RWPE1 (cell line): ENCODE measurements around the gene DHPS.
"Not testable (repeated sequence)": the region's sequence is repeated elsewhere in the genome, so short reads cannot be mapped to it uniquely, and the experiment has no call there.

Experiments
- CTCF ChIA-PET: fragments of 350-600 bp; sonication (Branson Sonifier 250); formaldehyde crosslinking; extraction: SDS; loops from one replicate; lab custom pipeline; 2021; lab: Yijun Ruan, JAX
- POLR2A ChIA-PET: fragments of 400-600 bp; formaldehyde crosslinking; extraction: SDS; loops from one replicate; lab custom pipeline; 2020; ENCODE audit warnings: antibody characterized with exemption; ENCODE audit not compliant: low non-redundant PET; lab: Yijun Ruan, JAX
- DNase-seq: peaks from one replicate; pipeline ENCODE4 v3.0.0; 2012; ENCODE audit warnings: low spot score
- H3K27ac ChIP-seq: fragments of 450-650 bp; 2 replicates; pipeline ENCODE4 v1.5.1; 2017
- CTCF ChIP-seq: fragments of 450-650 bp; conservative IDR thresholded peaks from 2 replicates; pipeline ENCODE4 v1.5.1; 2017; ENCODE audit warnings: low read depth, mild to moderate bottlenecking

DHPS gene

GRCh38 chr19:12646551-12646950, 35.1 kb downstream of the DHPS start:
- TF ChIP-seq CTCF, result no peak
- no peak for DNase-seq
- ChIA-PET CTCF (interaction anchor here (0.5 kb wide), 1 partner anchor 207 kb away, joined by 5 read pairs; no protein-coding TSS in a partner anchor), POLR2A (no interaction called here)
- peak overlapping the region; percentile 14; the same call in 1 of the 2 replicates for H3K27ac ChIP-seq

GRCh38 chr19:12643716-12644115, 38.0 kb downstream of the DHPS start:
- DNase-seq, CTCF ChIA-PET, POLR2A ChIA-PET: not testable (repeated sequence)

DNA sequence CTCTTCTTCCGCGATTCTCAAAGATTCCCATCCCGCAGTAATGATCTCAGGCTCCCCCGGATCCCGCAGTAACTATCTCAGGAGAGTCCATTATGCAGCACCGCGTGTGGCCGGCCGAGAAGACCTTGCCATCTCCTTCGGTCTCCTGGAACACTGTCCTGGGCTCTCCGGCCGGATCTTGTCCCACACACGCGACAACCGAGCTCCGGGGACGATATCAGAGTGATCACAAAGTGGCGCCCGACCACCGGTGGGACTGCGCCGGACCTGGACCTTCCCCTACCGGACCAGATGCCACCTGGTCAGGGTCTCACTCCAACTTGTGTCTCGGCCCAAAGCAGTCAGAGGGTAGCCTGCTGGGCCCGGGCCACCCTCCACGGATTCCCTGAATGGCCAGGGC, 39.2 kb downstream of the DHPS start:
- POLR2A ChIA-PET, result no interaction called here
- no peak for TF ChIP-seq CTCF
- no peak overlapping the region for H3K27ac ChIP-seq
- CTCF ChIA-PET, result interaction anchor here (0.5 kb wide), 1 partner anchor 53 kb away, joined by 3 read pairs; no protein-coding TSS in a partner anchor
- no peak for DNase-seq

More at GRCh38 chr19:12643716-12644115, 38.0 kb downstream of the DHPS start:
- not testable (repeated sequence) for H3K27ac ChIP-seq

DNA sequence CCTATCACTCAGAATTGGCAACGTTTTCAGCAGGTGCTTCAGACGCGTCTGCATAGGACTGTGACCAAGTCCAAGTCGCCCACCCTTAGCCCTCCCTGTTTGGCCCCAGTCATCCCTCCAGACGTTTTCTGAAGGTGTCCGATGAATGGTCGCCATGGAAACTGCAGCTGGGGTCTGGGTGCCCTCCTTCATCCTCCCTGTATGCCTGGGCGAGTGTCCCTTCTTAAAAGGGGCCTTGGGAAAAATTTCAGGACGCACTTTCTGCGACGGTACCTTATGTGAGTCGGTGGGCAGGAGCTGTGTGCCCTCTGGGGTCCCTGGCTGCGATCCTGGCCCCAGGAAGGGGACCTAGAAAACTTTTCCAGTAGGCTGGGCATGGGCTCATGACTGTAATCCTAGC, 40.2 kb downstream of the DHPS start:
- TF ChIP-seq CTCF, result no peak
- POLR2A ChIA-PET, result no interaction called here
- CTCF ChIA-PET, result no interaction called here
- DNase-seq, result no peak
- H3K27ac ChIP-seq, result no peak overlapping the region

GRCh38 chr19:12639901-12640613, 41.6 kb downstream of the DHPS start:
- DNase-seq, result peak; percentile 67
- ChIA-PET POLR2A (no interaction called here), CTCF (interaction anchor here (0.5 to 1.0 kb wide), 8 partner anchors 9 to 978 kb away, joined by 3 to 6 read pairs (median 4); partner anchors contain the start of gene MAN2B1)
- peak; percentile 72 for TF ChIP-seq CTCF
- H3K27ac ChIP-seq, result no peak overlapping the region

- no peak for TF ChIP-seq CTCF
- no peak for DNase-seq
- no peak overlapping the region for H3K27ac ChIP-seq
- ChIA-PET CTCF (interaction anchor here (0.6 kb wide), 1 partner anchor 209 kb away, joined by 3 read pairs; no protein-coding TSS in a partner anchor), POLR2A (no interaction called here)
Measured at GRCh38 chr19:12638611-12639182, 43.0 kb downstream of the DHPS start.

GRCh38 chr19:12636631-12637030, 45.0 kb downstream of the DHPS start:
- no peak for TF ChIP-seq CTCF
- no peak overlapping the region for H3K27ac ChIP-seq
- ChIA-PET CTCF (no interaction called here), POLR2A (no interaction called here)
- no peak for DNase-seq
